HG02678 (cell line): ENCODE results near the gene BTBD16.

Experiments used
- ATAC-seq: cut with Tn5 transposase; IDR thresholded peaks from one replicate; pipeline ENCODE4 v1.9.1; 2021; ENCODE audit warnings: mild to moderate bottlenecking, moderate library complexity; ENCODE audit not compliant: unreplicated experiment

The BTBD16 gene

DNA sequence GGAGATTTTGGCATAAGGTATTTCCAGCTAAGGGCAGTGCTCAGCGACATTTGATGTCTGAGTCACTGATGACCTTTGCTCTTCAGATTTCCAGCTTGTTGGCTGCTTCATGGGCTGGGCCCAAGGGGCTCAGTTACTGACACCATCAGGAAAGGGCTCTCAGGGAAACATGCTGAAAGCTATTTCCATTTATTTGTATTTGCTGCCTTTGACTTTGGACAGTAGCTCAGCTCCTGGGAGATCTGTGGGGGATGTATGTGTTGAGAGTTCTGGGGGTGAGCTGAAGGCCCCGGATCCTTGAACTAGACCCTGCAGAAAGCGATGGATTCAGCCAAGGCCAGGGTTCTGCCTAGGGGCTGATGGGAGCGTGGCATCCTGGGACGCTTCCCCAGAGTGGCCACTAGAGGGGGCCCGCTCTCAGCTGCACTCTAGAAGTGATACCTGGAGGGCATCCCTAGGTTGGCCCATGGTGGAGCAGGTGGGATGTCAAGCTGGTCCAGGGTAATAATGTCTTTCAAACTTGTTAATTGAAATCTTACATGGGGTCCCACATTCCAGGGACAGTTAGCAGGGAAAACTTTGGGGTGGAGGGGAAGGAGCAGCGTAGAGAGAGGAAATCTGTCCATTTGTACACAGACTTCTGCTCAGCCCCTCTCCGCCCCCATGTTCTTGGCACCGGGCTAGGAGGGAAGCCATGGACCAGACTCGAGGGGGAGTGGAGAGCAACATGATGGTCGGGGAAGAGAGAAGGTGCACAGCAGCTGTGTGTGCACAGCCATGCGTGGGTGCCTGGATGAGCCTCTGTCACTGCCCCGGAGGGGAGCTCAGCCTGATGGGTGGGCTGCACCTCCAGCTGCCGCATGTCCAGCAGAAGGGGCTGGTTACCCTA lies 3.0 kb upstream of the BTBD16 start:
- peak; percentile 71 for ATAC-seq

DNA sequence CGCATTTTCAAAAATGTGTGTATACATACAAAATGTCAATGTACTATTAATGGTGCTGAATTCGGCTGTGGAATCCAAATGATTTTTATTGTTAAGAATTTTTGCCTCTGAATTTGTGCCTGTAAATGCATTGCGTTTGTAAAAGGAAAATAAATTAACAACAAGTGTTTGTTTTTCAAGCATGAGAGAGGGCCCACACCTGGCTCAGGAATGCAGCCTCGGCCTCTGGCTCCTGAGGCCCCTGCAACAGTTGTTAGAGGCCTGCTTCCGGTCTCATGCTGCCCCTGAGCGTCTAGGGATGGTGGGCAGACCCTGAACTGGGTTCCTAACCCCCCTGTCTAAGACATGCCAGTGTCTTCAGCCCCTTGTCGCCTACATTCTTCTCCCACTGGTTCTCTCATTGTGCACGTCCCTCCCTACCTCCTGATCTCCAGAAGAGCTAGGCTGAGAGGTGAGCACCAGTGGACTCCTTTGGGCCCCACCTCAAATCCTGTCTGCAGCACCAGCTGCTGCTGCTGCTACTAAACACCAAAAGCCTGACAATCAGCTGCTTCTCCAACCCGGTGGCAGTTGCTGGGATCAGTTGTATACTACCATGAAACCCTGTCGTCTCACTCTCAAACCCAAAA lies 1.9 kb upstream of the BTBD16 start:
- no peak for ATAC-seq

DNA sequence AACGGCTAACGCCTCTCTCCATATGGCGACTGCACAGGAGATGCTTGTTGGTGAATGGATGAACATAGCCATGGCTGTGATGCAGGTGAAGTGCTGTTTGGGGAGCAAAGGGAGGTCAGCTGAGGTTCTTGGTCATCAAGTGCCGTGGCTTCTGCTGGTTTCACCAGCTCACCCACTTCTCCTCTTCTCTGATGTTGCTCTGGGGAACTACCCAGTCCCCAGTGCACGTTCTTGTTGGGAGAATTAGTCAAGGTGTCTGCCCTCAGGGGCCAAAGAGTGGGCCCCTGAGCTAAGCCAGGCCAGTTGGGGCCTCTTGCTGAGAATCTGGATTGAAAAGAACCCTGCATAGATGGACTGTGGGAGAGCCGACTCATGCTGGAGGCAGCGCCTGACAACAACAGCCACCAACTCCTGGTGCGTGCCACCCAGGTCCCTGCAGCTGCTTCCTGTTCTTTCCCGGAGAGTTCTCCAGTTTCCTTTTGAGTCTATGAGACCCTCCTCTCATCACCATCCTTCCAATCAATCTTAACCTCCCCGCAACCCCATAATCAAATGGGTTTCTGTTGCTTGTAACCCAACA lies 3.0 kb downstream of the BTBD16 start:
- no peak for ATAC-seq

DNA sequence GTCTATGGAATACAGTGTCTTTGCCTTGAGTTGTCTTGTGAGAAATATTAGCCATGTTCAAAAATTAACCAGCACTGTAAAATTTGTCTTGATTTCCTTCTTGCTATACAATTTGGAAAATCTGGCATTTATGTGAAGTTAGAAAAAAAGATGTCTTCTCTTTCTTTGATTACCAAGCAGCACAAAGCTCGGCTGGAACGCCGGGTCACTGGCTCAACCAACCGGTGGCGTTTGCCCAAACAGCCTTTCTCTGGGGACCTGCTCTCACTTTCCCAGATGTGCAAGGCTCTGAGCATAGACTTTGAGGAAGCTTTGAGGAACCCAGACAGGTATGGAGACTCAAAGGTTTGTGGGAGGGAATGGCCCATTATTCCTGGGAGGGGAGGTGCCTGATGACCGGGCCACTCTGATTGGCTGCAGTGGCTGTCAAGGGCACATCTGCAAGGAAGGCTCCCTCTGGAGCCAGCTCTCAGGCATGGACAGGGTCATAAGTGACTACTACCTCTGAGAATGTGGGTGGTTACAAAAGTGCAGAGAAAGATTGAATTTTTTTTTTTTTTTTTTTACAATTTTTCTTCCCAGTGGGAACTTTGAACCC lies 5.6 kb downstream of the BTBD16 start:
- no peak for ATAC-seq

DNA sequence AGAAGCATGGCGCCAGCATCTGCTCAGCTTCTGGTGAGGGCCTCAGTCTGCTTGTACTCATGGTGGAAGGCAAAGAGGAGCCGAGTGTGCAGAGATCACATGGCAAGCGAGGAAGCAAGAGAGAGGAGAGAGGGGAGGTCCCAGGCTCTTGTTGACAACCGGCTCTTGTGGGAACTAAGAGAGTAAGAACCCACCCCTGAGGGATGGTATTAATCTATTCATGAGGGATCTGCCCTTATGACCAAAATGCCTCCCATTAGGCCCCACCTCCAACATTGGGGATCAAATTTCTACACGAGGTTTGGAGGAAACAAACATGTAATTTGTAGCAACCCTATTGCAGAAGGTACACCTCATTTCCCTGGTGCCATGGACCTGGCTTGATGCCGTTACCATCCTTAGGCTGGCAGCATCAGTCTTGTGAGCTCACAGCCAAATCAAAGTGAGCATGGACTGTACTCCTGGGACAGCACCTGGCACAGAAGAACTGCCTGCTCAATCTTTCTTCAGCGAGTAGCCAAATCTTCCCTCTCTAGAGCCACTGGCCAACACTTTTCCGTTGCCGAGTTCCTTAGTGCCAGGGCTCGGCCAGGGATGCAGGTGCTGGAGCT lies 6.5 kb downstream of the BTBD16 start:
- no peak for ATAC-seq

DNA sequence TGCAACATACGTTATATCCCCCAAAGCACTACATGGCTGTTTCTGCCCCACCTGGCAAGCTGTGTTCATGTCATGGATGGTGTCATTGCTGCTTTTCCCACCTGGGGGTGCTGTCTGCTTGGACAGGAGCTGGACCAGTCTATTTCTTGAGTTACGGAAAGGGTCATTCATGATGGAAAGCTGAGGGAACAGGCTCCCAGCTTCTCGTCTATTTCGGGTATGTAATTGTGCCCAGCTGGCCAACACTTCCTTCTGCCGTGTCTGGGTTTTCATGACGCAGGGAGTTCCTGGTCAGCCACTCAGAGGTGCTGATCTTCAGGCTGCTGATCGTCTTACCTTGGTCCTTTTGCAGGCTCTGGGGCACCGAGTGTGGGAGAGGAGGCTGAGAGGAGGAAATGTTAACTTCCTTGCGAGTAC lies 8.6 kb downstream of the BTBD16 start:
- ATAC-seq: no peak

DNA sequence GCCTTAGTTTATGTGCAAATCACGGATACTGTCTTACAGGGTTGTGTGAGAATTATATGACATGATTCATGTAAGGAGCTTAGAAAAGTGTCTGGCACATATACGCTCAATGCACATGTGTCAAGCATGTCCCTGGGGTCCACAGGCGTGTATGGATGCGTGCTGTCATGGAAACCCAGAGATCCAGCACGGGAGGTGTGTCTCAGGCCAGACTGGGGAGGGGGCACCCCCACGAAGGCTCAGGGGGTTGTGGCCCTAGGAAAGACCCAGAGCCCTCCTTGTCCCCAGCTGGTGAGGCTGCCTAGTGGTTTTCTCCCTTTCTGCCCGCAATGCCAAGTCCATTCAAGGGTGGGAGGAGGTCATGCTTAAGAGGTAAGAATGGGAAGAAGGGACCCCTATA lies 9.1 kb downstream of the BTBD16 start:
- no peak for ATAC-seq

DNA sequence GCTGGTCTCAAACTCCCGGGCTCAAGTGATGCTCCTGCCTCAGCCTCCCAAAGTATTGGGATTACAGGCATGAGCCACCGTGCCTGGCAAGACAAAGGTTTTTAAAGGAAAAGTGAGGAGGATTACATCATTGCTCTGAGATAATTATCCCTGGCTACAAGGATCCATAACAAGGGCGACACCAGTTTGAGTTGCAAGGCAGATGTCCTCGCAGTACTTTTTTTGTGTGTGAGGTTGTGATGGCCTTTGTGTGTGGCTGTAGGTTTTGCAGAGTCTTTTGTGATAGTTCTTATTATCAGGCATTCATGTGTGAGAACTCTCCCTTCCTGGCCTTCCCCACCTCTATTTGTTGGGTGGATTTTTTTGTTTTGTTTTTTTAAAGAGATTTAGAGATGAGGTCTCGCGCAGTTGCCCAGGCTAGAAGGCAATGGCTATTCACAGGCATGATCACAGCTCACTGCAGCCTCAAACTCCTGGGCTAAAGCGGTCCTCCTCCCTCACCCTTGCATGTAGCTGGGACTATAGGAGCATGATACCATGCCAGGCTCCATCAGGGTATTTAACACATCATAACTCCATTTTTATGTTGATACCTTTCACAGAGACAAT lies 10.0 kb downstream of the BTBD16 start:
- ATAC-seq: no peak

DNA sequence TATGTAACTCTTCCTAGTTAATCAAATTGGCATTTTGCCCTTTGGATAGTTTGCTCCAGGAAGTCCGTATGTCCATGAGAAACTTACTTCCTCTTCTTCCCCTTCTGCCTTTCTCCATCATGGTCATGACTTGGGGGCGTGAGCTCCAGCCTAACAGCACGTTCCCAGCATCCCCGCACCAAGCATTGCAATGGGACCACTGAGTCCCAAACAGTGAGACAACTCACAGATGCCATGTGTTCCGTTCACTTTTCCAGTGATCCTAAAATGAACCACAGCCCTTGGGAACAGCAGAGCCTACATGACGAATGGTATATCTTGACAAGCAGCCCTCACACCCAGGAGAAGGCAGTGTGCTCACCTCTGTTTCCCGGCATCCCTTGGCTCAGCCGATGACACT lies 10.7 kb downstream of the BTBD16 start:
- ATAC-seq: no peak

DNA sequence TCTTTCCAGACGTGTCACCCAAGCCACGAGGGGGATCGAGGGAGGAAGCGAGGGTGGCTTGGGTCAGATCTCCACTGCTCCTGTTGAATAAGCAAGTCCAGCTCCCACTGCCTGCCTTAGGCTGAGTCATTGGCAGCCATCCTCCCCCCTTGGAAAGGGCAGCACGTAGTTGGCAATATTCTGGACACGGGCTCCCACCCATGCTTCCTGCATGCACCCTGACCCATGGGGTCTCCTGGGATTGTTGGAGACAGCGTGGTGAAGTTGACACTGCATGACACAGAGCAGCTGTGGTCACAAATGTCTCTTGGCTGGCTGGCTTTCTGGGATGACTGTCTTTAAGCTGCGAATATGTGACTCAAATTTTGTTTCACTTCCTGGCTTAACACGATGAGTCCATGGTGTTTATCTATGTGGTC lies 11.2 kb downstream of the BTBD16 start:
- ATAC-seq: no peak

DNA sequence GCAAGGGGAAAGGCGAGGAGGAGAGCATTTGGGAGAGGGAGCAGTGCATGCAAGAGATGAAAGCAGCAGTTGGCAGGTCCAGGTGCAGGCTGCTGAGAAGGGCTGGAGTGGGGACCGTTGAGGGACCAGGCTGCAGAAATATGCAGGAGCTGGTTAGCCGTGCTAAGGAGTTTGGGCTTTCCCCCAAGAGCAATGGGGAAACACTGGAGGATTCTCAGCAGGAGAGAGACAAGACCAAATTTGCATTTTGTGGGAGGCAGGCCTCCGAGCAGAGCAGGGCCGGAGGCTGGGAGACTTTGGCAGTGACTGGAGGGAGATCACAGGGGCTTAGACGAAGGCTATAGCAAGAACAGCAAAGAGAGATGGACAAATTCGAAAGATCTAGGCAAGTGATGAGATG lies 11.8 kb downstream of the BTBD16 start:
- ATAC-seq: no peak

DNA sequence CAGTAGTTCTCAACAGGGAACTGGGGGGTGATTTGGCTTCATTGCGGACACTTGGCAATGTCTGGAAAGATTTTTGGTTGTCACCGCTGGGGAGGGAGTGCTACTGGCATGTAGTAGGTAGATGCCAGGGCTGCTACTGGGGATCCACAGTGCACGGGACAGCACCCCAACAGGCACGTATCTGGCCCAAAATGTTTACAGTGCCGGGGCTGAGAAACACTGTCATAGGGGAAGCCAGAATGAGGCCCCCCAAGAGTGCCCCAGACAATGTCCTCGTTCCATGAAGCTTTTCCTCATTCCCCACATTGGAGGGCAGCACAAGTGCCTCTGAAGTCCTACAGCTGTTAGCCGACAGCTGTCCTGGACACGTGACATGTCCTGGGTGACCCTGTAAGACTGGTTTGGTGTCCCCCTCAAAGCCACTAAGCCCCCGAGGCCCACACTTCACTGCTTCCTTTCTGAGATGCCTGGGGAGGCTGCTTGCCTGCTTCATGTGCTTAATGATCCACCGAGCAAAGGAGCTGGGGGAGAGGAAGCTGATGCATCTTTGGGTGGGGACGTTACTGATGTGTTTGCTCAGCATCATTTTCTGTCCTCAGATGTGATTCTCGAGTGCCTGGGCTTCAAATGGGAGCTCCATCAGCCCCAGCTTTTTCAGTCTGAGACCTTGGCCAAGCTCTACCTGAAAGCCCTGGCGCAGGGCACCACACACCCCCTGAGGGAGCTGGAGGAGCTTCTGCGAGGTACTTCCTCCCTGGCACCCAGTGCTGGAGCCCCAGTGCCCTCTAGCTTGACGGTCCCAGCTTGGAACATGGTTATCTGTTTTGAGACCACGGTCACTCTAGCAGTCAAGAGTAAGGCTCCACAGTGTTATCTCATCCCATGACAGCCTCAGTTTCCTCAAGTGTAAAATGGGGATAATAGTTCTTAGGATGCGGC lies 14.7 kb downstream of the BTBD16 start:
- no peak for ATAC-seq

DNA sequence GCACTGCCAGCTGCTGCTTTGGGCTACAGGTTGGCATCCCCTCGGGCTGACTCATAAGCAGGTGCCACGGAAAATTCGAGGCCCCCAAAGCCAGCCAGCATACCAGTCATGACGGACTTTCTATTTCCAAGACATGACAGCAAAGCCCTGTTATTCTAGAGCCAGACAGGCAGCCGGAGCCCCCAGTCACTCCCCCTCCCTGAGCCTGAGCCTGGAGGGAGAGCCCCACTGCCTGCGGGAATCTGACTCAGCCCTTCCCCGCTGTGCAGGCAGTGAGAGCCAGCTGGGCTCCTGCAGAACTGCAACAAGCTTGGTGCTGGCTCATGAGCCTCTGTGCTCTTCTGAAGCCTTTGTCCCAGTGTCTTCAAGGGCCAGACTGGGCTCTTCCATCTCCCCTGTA lies 15.8 kb downstream of the BTBD16 start:
- no peak for ATAC-seq

DNA sequence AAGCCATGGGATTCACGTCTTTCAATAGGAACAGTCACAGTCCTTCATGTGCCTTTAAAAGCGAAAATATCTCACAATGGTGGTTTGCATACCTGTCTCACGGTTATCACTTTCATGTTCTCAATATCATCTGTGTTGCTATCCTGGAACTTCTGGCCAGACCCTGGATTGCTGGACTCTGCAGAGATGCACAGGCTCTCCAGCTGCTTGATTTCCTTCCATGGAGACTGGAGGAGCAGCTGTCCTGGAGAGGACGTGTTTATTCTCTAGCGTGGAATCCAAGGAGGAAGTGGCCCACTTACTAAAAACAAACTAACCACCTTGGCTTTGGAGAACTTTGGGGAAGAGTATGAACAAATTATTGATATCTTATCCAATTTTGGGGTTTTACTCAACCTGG lies 16.5 kb downstream of the BTBD16 start:
- no peak for ATAC-seq

DNA sequence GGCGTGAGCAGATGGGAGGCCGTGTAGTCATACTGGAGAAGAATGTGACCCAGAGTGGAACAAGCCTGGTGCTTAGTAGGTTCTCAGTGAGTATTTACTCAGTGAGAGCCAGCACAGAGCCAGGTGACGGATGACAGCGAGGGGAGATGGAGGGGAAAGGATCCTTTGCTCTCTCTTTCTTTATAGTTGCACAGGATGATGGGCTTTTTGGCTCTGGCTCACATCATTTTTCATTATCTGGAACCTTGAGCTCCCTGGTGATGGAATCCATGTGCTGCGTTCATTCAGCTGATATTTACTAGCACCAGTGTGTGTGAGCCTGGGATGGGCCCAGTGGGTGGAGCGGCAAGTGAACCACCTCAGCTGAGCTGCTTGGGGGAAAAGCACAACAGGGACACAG lies 17.2 kb downstream of the BTBD16 start:
- no peak for ATAC-seq

DNA sequence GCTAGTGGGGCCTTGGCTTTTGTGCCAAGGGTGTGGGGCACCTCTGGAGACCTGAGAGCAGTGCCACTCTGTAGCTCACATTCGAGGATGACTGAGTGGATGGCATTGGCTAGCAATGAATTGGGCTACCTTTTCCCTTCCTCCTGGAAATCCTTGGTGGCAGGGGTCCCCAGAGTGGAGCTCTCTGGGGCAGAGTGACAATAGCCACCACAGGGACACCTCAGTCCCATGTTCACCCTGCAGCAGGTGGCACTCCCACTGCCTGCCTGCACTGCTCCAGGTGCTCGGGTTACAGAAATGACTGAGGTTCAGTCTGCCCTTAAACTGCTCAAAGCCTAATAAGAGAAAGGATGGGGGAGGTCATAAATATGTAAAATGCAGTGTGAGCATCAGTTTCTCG lies 17.8 kb downstream of the BTBD16 start:
- no peak for ATAC-seq

DNA sequence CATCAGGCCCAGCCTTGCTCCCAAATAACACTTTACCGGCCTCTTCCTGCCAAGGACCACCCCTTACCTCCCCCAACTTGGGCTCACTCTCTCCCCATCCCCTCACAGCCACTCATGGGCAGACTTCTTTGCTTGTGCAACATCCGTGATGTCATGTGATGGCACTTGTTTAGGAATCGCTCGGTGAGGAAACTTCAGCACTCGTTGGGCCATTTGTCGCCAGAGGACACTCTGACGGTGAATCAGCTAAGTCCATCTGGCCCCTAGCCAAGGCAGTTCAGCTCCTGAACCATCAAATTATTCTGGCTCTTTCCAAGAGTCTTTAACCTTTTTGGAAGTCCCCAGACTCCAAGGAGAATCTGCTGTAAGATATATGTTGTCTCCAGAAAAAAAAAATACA lies 19.2 kb downstream of the BTBD16 start:
- no peak for ATAC-seq

DNA sequence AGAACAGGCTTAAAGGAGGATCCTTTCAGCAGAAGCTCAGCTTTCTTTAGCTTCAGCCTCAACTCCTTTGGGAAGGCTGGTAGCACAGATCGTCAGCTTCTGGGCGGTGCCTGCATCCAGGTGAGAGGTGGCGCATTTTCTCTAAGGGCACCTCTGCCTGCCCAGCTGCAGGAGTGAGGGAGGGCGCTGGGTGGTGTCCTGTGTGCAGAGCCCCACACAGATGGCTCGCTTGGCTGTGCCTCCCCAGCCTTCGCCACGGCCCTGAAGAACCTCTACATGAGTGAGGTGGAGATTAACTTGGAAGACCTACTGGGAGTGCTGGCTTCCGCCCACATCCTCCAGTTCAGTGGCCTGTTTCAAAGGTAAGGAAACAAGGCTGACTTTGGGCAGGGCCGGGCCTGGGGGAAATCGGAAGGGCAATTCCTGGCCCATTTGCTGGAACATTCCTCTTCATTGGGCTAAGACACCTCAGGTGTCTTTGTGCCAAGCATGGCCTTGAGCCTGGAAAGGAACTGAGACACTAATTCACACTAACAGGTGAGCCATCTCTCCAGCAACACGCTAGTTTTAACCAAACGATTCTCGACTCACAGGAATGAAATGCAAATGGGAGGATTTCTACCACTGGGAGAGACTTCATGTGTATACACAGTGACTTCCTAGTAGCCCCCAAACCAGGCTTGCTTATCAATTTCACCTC lies 19.9 kb downstream of the BTBD16 start:
- ATAC-seq: no peak

DNA sequence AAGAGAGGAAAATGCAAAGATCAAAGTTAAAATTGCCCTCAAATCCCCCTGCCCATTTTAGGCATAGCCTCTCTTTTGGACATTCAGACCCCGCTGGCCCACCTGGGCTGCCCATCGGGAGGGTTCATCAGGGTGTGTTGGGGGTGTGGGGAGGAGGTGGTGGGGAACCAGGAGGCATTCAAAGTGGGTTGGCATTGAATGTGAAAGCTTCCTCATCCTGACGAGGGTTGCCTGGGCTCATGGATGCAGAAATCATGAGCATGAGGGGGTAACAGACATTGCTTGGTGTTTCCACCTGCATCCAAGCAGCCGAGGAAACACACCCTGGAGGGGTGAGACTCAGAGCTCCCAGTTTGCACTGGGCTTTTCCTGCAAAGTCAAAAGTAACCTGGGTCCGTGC lies 20.6 kb downstream of the BTBD16 start:
- ATAC-seq: no peak
